DMS114 treated with DMSO at 0.1 percent for 48 hours (cell line): ENCODE measurements around the gene LPA.

ENCODE experiments used
- DNase-seq: peaks from one replicate; lab custom pipeline; 2025; ENCODE audit not compliant: unreplicated experiment; lab: John Stamatoyannopoulos, UW

Gene LPA

GRCh38 chr6:160519133-160519532, 144.9 kb downstream of the LPA start:
- DNase-seq = no peak

- no peak for DNase-seq
Observed at GRCh38 chr6:160513836-160514235, 150.2 kb downstream of the LPA start.

GRCh38 chr6:160510976-160511617, 153.0 kb downstream of the LPA start:
- no peak for DNase-seq

GRCh38 chr6:160510199-160510598, 153.9 kb downstream of the LPA start:
- no peak for DNase-seq

- DNase-seq = no peak
Observed at GRCh38 chr6:160509610-160510009, 154.5 kb downstream of the LPA start.

- DNase-seq = no peak
Observed at GRCh38 chr6:160508599-160508998, 155.5 kb downstream of the LPA start.

GRCh38 chr6:160507420-160507819, 156.7 kb downstream of the LPA start:
- DNase-seq = no peak

GRCh38 chr6:160505970-160506369, 158.1 kb downstream of the LPA start:
- DNase-seq = no peak

- DNase-seq = no peak
Observed at GRCh38 chr6:160500639-160501038, 163.4 kb downstream of the LPA start.

GRCh38 chr6:160494576-160494975, 169.5 kb downstream of the LPA start:
- DNase-seq = no peak

GRCh38 chr6:160489091-160489490, 175.0 kb downstream of the LPA start:
- no peak for DNase-seq

- no peak for DNase-seq
Observed at GRCh38 chr6:160487116-160487515, 177.0 kb downstream of the LPA start.
